HUDEP-2 (cell line): ENCODE results near the gene PPARG.
"Not testable (repeated sequence)": the region's sequence is repeated elsewhere in the genome, so short reads cannot be mapped to it uniquely, and the experiment has no call there.

Experiments
- DNase-seq, 76 experiments: peaks; one replicate each; lab custom pipeline; 2025; ENCODE audit not compliant: unreplicated experiment in 76 of 76; lab: John Stamatoyannopoulos, UW

The PPARG gene

GRCh38 chr3:12454076-12454815 is 165.4 kb downstream of the PPARG start:
- DNase-seq: no peak

- DNase-seq: no peak
Observed at GRCh38 chr3:12454816-12455121, 165.9 kb downstream of the PPARG start.

GRCh38 chr3:12455740-12456139 is 166.9 kb downstream of the PPARG start:
- DNase-seq: no peak

- DNase-seq: no peak
Observed at GRCh38 chr3:12456441-12456840, 167.6 kb downstream of the PPARG start.

- not testable (repeated sequence) for DNase-seq
Observed at GRCh38 chr3:12457380-12457779, 168.5 kb downstream of the PPARG start.

- no peak for DNase-seq
Observed at GRCh38 chr3:12458901-12459300, 170.0 kb downstream of the PPARG start.

- no peak for DNase-seq
Observed at GRCh38 chr3:12460127-12460526, 171.3 kb downstream of the PPARG start.

- DNase-seq: no peak
Observed at GRCh38 chr3:12461097-12461649, 172.3 kb downstream of the PPARG start.

- no peak for DNase-seq
Observed at GRCh38 chr3:12462159-12462947, 173.5 kb downstream of the PPARG start.

GRCh38 chr3:12463686-12464085 is 174.8 kb downstream of the PPARG start:
- no peak for DNase-seq

GRCh38 chr3:12464181-12464580 is 175.3 kb downstream of the PPARG start:
- no peak for DNase-seq

GRCh38 chr3:12465151-12465835 is 176.4 kb downstream of the PPARG start:
- DNase-seq: no peak

- no peak for DNase-seq
Observed at GRCh38 chr3:12465836-12466225, 177.0 kb downstream of the PPARG start.

GRCh38 chr3:12467746-12468145 is 178.9 kb downstream of the PPARG start:
- no peak for DNase-seq

- no peak for DNase-seq
Observed at GRCh38 chr3:12468276-12468675, 179.4 kb downstream of the PPARG start.

- no peak for DNase-seq
Observed at GRCh38 chr3:12468757-12469156, 179.9 kb downstream of the PPARG start.

GRCh38 chr3:12469222-12469621 is 180.4 kb downstream of the PPARG start:
- not testable (repeated sequence) for DNase-seq

- no peak for DNase-seq
Observed at GRCh38 chr3:12470111-12470510, 181.2 kb downstream of the PPARG start.

- no peak for DNase-seq
Observed at GRCh38 chr3:12470680-12471079, 181.8 kb downstream of the PPARG start.

- no peak for DNase-seq
Observed at GRCh38 chr3:12471241-12471640, 182.4 kb downstream of the PPARG start.

GRCh38 chr3:12472000-12472610 is 183.2 kb downstream of the PPARG start:
- DNase-seq: no peak
